Smooth muscle cell (in vitro differentiated cells): ENCODE data around the gene CASKIN2. TPM values are rescaled to one million over a fixed set of nuclear protein-coding genes. Genes with fewer than 3 reads are reported as not detected.
"Not testable (repeated sequence)": the region's sequence is repeated elsewhere in the genome, so short reads cannot be mapped to it uniquely, and the experiment has no call there.

Experiments
- DNase-seq: peaks from one replicate; lab custom pipeline; 2025; ENCODE audit not compliant: unreplicated experiment; lab: John Stamatoyannopoulos, UW
- H2AFZ ChIP-seq: fragments of 200-600 bp; sonication (generic); 2 replicates; pipeline ENCODE4 v1.6.0; 2016; ENCODE audit warnings: antibody characterized with exemption, low read depth, mild to moderate bottlenecking
- H3F3A ChIP-seq: fragments of 200-600 bp; sonication (generic); 2 replicates; pipeline ENCODE4 v1.6.0; 2017; ENCODE audit warnings: antibody characterized with exemption, low read depth
- H3K27ac ChIP-seq: fragments of 200-600 bp; sonication (generic); 2 replicates; pipeline ENCODE4 v1.5.1; 2016; ENCODE audit warnings: low read depth, mild to moderate bottlenecking
- H3K27me3 ChIP-seq: fragments of 200-600 bp; sonication (generic); 2 replicates; pipeline ENCODE4 v1.6.1; 2016; ENCODE audit warnings: low read depth, mild to moderate bottlenecking
- H3K36me3 ChIP-seq: fragments of 200-600 bp; sonication (generic); 2 replicates; pipeline ENCODE4 v1.5.1; 2016; ENCODE audit warnings: low read depth
- H3K4me1 ChIP-seq: fragments of 200-600 bp; sonication (generic); 2 replicates; pipeline ENCODE4 v1.5.1; 2016; ENCODE audit warnings: low read depth
- H3K4me2 ChIP-seq: fragments of 200-600 bp; sonication (generic); 2 replicates; pipeline ENCODE4 v1.6.0; 2016; ENCODE audit warnings: mild to moderate bottlenecking
- H3K4me3 ChIP-seq: fragments of 200-600 bp; sonication (generic); 2 replicates; pipeline ENCODE4 v1.5.1; 2016; ENCODE audit warnings: mild to moderate bottlenecking
- H3K79me2 ChIP-seq: fragments of 200-600 bp; sonication (generic); 2 replicates; pipeline ENCODE4 v1.6.0; 2016; ENCODE audit warnings: low read depth, mild to moderate bottlenecking
- H3K9ac ChIP-seq: fragments of 200-600 bp; sonication (generic); 2 replicates; pipeline ENCODE4 v1.6.0; 2016; ENCODE audit warnings: low read depth
- H3K9me3 ChIP-seq: fragments of 200-600 bp; sonication (generic); replicated peaks from 2 replicates; pipeline ENCODE4 v1.5.1; 2016; ENCODE audit warnings: low read depth
- H4K20me1 ChIP-seq: fragments of 200-600 bp; sonication (generic); 2 replicates; pipeline ENCODE4 v1.6.0; 2016; ENCODE audit warnings: low read depth
- CTCF ChIP-seq: fragments of 200-600 bp; sonication (generic); IDR thresholded peaks from 2 replicates; pipeline ENCODE4 v1.5.1; 2017; ENCODE audit warnings: borderline replicate concordance, mild to moderate bottlenecking, antibody characterized with exemption; ENCODE audit not compliant: insufficient read depth, poor library complexity, severe bottlenecking
- WGBS: methylation state at CpG from one replicate; pipeline ENCODE4 v1.1.7; 2016; ENCODE audit warnings: low lambda C conversion rate; 5-methylcytosine and 5-hydroxymethylcytosine counted together
- microRNA-seq: library from miRNA; unstranded; fragments of <30 nt; microRNA quantifications from one replicate; pipeline ENCODE4, GENCODE V29; 2016; ENCODE audit warnings: borderline number of aligned reads
- polyA plus RNA-seq: library from polyadenylated mRNA; unstranded; fragments of >200 nt; fragmentation: Nextera tagmentation; extraction: Ambion mirVana; gene quantifications from 2 replicates; pipeline ENCODE4 v1.2.1, GENCODE V29; 2016
- total RNA-seq: library from RNA; depleted of rRNA; stranded (reverse); fragments of >200 nt; gene quantifications from 2 replicates; pipeline ENCODE4 v1.2.3, GENCODE V29; 2014

The CASKIN2 gene
- total and polyA plus RNA-seq, 2 experiments from 2014 or later = 2.6 to 8.0 TPM

- Histone ChIP-seq H3K36me3 (no peaks in the 10 kb centered on the region), H3K4me2 (peak overlapping the region; percentile 96), H3K27ac (peak overlapping the region; percentile 79)
Observed at GRCh38 chr17:75456039-75456416, 59.3 kb downstream of the CASKIN2 start.

GRCh38 chr17:75454672-75455071 is 60.7 kb downstream of the CASKIN2 start:
- WGBS = 96% methylated on average over 3 of the region's 3 CpGs
- not testable (repeated sequence) for H2AFZ ChIP-seq, H3K36me3 ChIP-seq

More at GRCh38 chr17:75456039-75456416, 59.3 kb downstream of the CASKIN2 start:
- H3K9ac ChIP-seq = peak overlapping the region; percentile 60
- H3F3A ChIP-seq = no peaks in the 10 kb centered on the region
- H3K27me3 ChIP-seq = no peaks in the 10 kb centered on the region
- DNase-seq = no peak
- H4K20me1 ChIP-seq = peaks cover 17% of the 10 kb centered on the region
- WGBS = 10% methylated on average over 13 of the region's 13 CpGs
- H3K79me2 ChIP-seq = peaks cover 15% of the 10 kb centered on the region
- no peaks in the 10 kb centered on the region for H3K9me3 ChIP-seq
- peaks cover 17% of the 10 kb centered on the region for H3K4me1 ChIP-seq
- H3K4me3 ChIP-seq = peak overlapping the region; percentile 66
- TF ChIP-seq CTCF = no peak
- H2AFZ ChIP-seq = peak overlapping the region; percentile 97

GRCh38 chr17:75454193-75454592 is 61.1 kb downstream of the CASKIN2 start:
- H3K27ac ChIP-seq = no peak overlapping the region
- H3K36me3 ChIP-seq = no peaks in the 10 kb centered on the region
- H3F3A ChIP-seq = no peaks in the 10 kb centered on the region
- H3K4me3 ChIP-seq = no peak overlapping the region
- H3K79me2 ChIP-seq = peaks cover 9% of the 10 kb centered on the region
- H3K9me3 ChIP-seq = no peaks in the 10 kb centered on the region
- H3K27me3 ChIP-seq = no peaks in the 10 kb centered on the region
- peaks cover 4% of the 10 kb centered on the region for H4K20me1 ChIP-seq
- no peak for TF ChIP-seq CTCF
- no peak overlapping the region for H3K4me2 ChIP-seq
- peaks cover 17% of the 10 kb centered on the region for H3K4me1 ChIP-seq
- H3K9ac ChIP-seq = no peak overlapping the region
- no peak overlapping the region for H2AFZ ChIP-seq
- no peak for DNase-seq

More at GRCh38 chr17:75454672-75455071, 60.7 kb downstream of the CASKIN2 start:
- not testable (repeated sequence) for DNase-seq, H3K79me2 ChIP-seq, H3K27ac ChIP-seq, H3K27me3 ChIP-seq, H3K4me3 ChIP-seq, H4K20me1 ChIP-seq, H3K4me2 ChIP-seq, H3K9me3 ChIP-seq, H3F3A ChIP-seq, H3K9ac ChIP-seq
- H3K4me1 ChIP-seq = peaks cover 17% of the 10 kb centered on the region

GRCh38 chr17:75450270-75450669 is 65.1 kb downstream of the CASKIN2 start:
- Histone ChIP-seq H2AFZ (no peak overlapping the region), H3K27me3 (no peaks in the 10 kb centered on the region), H3K9me3 (no peaks in the 10 kb centered on the region), H3K36me3 (no peaks in the 10 kb centered on the region), H3K79me2 (no peaks in the 10 kb centered on the region), H3F3A (peaks cover 5% of the 10 kb centered on the region), H3K27ac (no peak overlapping the region), H4K20me1 (no peaks in the 10 kb centered on the region), H3K4me1 (no peaks in the 10 kb centered on the region), H3K4me3 (no peak overlapping the region), H3K9ac (no peak overlapping the region), H3K4me2 (no peak overlapping the region)
- 92% methylated on average over 4 of the region's 4 CpGs for WGBS
- no peak for TF ChIP-seq CTCF
- no peak for DNase-seq

Small RNA genes within 50 kb of the gene (microRNA-seq; reads per million reads assigned to microRNA genes)
- not detected for gene MIR6785

Other genes with a start within 250 kb of the CASKIN2 start
- gene MIF4GD, start 244.3 kb downstream of the CASKIN2 start, total RNA-seq = 5.3 and 6.2 TPM in 2 replicates
- 17.0 and 20.8 TPM in 2 replicates for gene MIF4GD, start 244.3 kb downstream of the CASKIN2 start, polyA plus RNA-seq
- 1.9 and 2.4 TPM in 2 replicates for gene SLC25A19, start 226.1 kb downstream of the CASKIN2 start, total RNA-seq
- 3.6 and 6.9 TPM in 2 replicates for gene SLC25A19, start 226.1 kb downstream of the CASKIN2 start, polyA plus RNA-seq
- gene GRB2, start 109.9 kb downstream of the CASKIN2 start, total RNA-seq = 62.4 and 76.5 TPM in 2 replicates
- gene GRB2, start 109.9 kb downstream of the CASKIN2 start, polyA plus RNA-seq = 80.1 and 83.2 TPM in 2 replicates
- gene TMEM94, start 58.9 kb downstream of the CASKIN2 start, total RNA-seq = 18.4 and 35.9 TPM in 2 replicates
- 25.9 and 26.3 TPM in 2 replicates for gene TMEM94, start 58.9 kb downstream of the CASKIN2 start, polyA plus RNA-seq
- gene TSEN54, start 991 bp upstream of the CASKIN2 start, total RNA-seq = 12.5 and 15.1 TPM in 2 replicates
- 15.1 and 27.7 TPM in 2 replicates for gene TSEN54, start 991 bp upstream of the CASKIN2 start, polyA plus RNA-seq
- gene LLGL2, start 10.2 kb upstream of the CASKIN2 start, total RNA-seq = 7.6 and 9.9 TPM in 2 replicates
- gene LLGL2, start 10.2 kb upstream of the CASKIN2 start, polyA plus RNA-seq = 12.7 and 33.5 TPM in 2 replicates
- gene MYO15B, start 72.3 kb upstream of the CASKIN2 start, total RNA-seq = 10.5 and 14.7 TPM in 2 replicates
- 17.5 and 43.9 TPM in 2 replicates for gene MYO15B, start 72.3 kb upstream of the CASKIN2 start, polyA plus RNA-seq
- gene SMIM5, start 117.9 kb upstream of the CASKIN2 start, total RNA-seq = 0.13 and 1.7 TPM in 2 replicates
- gene SMIM5, start 117.9 kb upstream of the CASKIN2 start, polyA plus RNA-seq = 0.80 and 1.2 TPM in 2 replicates
- gene RECQL5, start 151.6 kb upstream of the CASKIN2 start, total RNA-seq = 12.5 and 38.2 TPM in 2 replicates
- gene RECQL5, start 151.6 kb upstream of the CASKIN2 start, polyA plus RNA-seq = 15.4 and 15.7 TPM in 2 replicates
- gene SAP30BP, start 151.8 kb upstream of the CASKIN2 start, total RNA-seq = 75.4 and 87.7 TPM in 2 replicates
- 119 and 135 TPM in 2 replicates for gene SAP30BP, start 151.8 kb upstream of the CASKIN2 start, polyA plus RNA-seq
- 66.0 and 83.8 TPM in 2 replicates for gene ITGB4, start 205.9 kb upstream of the CASKIN2 start, total RNA-seq
- 47.2 and 233 TPM in 2 replicates for gene ITGB4, start 205.9 kb upstream of the CASKIN2 start, polyA plus RNA-seq
- gene GALK1, start 249.7 kb upstream of the CASKIN2 start, total RNA-seq = 31.1 and 32.7 TPM in 2 replicates
- 88.8 and 108 TPM in 2 replicates for gene GALK1, start 249.7 kb upstream of the CASKIN2 start, polyA plus RNA-seq